ENCODE results near the gene GPS1.

The GPS1 gene

GRCh38 chr17:82042649-82043048 lies 9.0 kb upstream of the GPS1 start:
- Histone ChIP-seq H3K9me3 (ENCODE audit: control insufficient read depth, low read depth, low read length) (no peaks in the 10 kb centered on the region), H3K27me3 (ENCODE audit: control insufficient read depth, insufficient read depth, low read length) (no peaks in the 10 kb centered on the region), H3K27ac (ENCODE audit: low read length) (no peak overlapping the region), H3K4me3 (ENCODE audit: low read length) (no peak overlapping the region), H3K36me3 (ENCODE audit: control insufficient read depth, low read depth, low read length) (peaks cover 5% of the 10 kb centered on the region), H3K9ac (ENCODE audit: low read length) (no peak overlapping the region), H3K4me1 (ENCODE audit: control insufficient read depth, low read depth, low read length) (peaks cover 11% of the 10 kb centered on the region)

GRCh38 chr17:82043507-82043906 lies 8.2 kb upstream of the GPS1 start:
- no peak overlapping the region for H3K27ac ChIP-seq (ENCODE audit: low read length)
- peaks cover 7% of the 10 kb centered on the region for H3K4me1 ChIP-seq (ENCODE audit: control insufficient read depth, low read depth, low read length)
- no peaks in the 10 kb centered on the region for H3K27me3 ChIP-seq (ENCODE audit: control insufficient read depth, insufficient read depth, low read length)
- no peak overlapping the region for H3K4me3 ChIP-seq (ENCODE audit: low read length)
- no peak overlapping the region for H3K9ac ChIP-seq (ENCODE audit: low read length)
- peaks cover 5% of the 10 kb centered on the region for H3K36me3 ChIP-seq (ENCODE audit: control insufficient read depth, low read depth, low read length)
- H3K9me3 ChIP-seq (ENCODE audit: control insufficient read depth, low read depth, low read length): no peaks in the 10 kb centered on the region

- no peak overlapping the region for H3K4me3 ChIP-seq (ENCODE audit: low read length)
- peaks cover 7% of the 10 kb centered on the region for H3K4me1 ChIP-seq (ENCODE audit: control insufficient read depth, low read depth, low read length)
- peaks cover 5% of the 10 kb centered on the region for H3K36me3 ChIP-seq (ENCODE audit: control insufficient read depth, low read depth, low read length)
- H3K9ac ChIP-seq (ENCODE audit: low read length): no peak overlapping the region
- H3K27ac ChIP-seq (ENCODE audit: low read length): no peak overlapping the region
- H3K27me3 ChIP-seq (ENCODE audit: control insufficient read depth, insufficient read depth, low read length): no peaks in the 10 kb centered on the region
- H3K9me3 ChIP-seq (ENCODE audit: control insufficient read depth, low read depth, low read length): no peaks in the 10 kb centered on the region
Observed at GRCh38 chr17:82045936-82046484, 5.7 kb upstream of the GPS1 start.

- H3K4me1 ChIP-seq (ENCODE audit: control insufficient read depth, low read depth, low read length): peaks cover 7% of the 10 kb centered on the region
- no peak overlapping the region for H3K9ac ChIP-seq (ENCODE audit: low read length)
- H3K4me3 ChIP-seq (ENCODE audit: low read length): no peak overlapping the region
- H3K36me3 ChIP-seq (ENCODE audit: control insufficient read depth, low read depth, low read length): peaks cover 5% of the 10 kb centered on the region
- H3K27me3 ChIP-seq (ENCODE audit: control insufficient read depth, insufficient read depth, low read length): no peaks in the 10 kb centered on the region
- no peak overlapping the region for H3K27ac ChIP-seq (ENCODE audit: low read length)
- H3K9me3 ChIP-seq (ENCODE audit: control insufficient read depth, low read depth, low read length): no peaks in the 10 kb centered on the region
Observed at GRCh38 chr17:82046903-82047302, 4.8 kb upstream of the GPS1 start.

- Histone ChIP-seq H3K4me1 (ENCODE audit: control insufficient read depth, low read depth, low read length) (peaks cover 7% of the 10 kb centered on the region), H3K36me3 (ENCODE audit: control insufficient read depth, low read depth, low read length) (peaks cover 5% of the 10 kb centered on the region), H3K27me3 (ENCODE audit: control insufficient read depth, insufficient read depth, low read length) (no peaks in the 10 kb centered on the region)
Observed at GRCh38 chr17:82047379-82047778, 4.3 kb upstream of the GPS1 start.

GRCh38 chr17:82047914-82048570 lies 3.7 kb upstream of the GPS1 start:
- Histone ChIP-seq H3K4me3 (ENCODE audit: low read length) (no peak overlapping the region), H3K27ac (ENCODE audit: low read length) (no peak overlapping the region), H3K4me1 (ENCODE audit: control insufficient read depth, low read depth, low read length) (peaks cover 7% of the 10 kb centered on the region), H3K36me3 (ENCODE audit: control insufficient read depth, low read depth, low read length) (peaks cover 5% of the 10 kb centered on the region), H3K27me3 (ENCODE audit: control insufficient read depth, insufficient read depth, low read length) (no peaks in the 10 kb centered on the region), H3K9me3 (ENCODE audit: control insufficient read depth, low read depth, low read length) (no peaks in the 10 kb centered on the region), H3K9ac (ENCODE audit: low read length) (no peak overlapping the region)

More at GRCh38 chr17:82047379-82047778, 4.3 kb upstream of the GPS1 start:
- Histone ChIP-seq H3K9me3 (ENCODE audit: control insufficient read depth, low read depth, low read length) (no peaks in the 10 kb centered on the region), H3K27ac (ENCODE audit: low read length) (no peak overlapping the region), H3K4me3 (ENCODE audit: low read length) (no peak overlapping the region), H3K9ac (ENCODE audit: low read length) (no peak overlapping the region)

GRCh38 chr17:82048571-82048971 lies 3.1 kb upstream of the GPS1 start:
- no peaks in the 10 kb centered on the region for H3K9me3 ChIP-seq (ENCODE audit: control insufficient read depth, low read depth, low read length)
- H3K36me3 ChIP-seq (ENCODE audit: control insufficient read depth, low read depth, low read length): peaks cover 8% of the 10 kb centered on the region
- no peaks in the 10 kb centered on the region for H3K27me3 ChIP-seq (ENCODE audit: control insufficient read depth, insufficient read depth, low read length)
- no peak overlapping the region for H3K27ac ChIP-seq (ENCODE audit: low read length)
- no peak overlapping the region for H3K9ac ChIP-seq (ENCODE audit: low read length)
- peaks cover 4% of the 10 kb centered on the region for H3K4me1 ChIP-seq (ENCODE audit: control insufficient read depth, low read depth, low read length)
- no peak overlapping the region for H3K4me3 ChIP-seq (ENCODE audit: low read length)

- no peak overlapping the region for H3K4me3 ChIP-seq (ENCODE audit: low read length)
- no peaks in the 10 kb centered on the region for H3K9me3 ChIP-seq (ENCODE audit: control insufficient read depth, low read depth, low read length)
- H3K36me3 ChIP-seq (ENCODE audit: control insufficient read depth, low read depth, low read length): peaks cover 12% of the 10 kb centered on the region
- no peak overlapping the region for H3K27ac ChIP-seq (ENCODE audit: low read length)
- no peaks in the 10 kb centered on the region for H3K27me3 ChIP-seq (ENCODE audit: control insufficient read depth, insufficient read depth, low read length)
- no peaks in the 10 kb centered on the region for H3K4me1 ChIP-seq (ENCODE audit: control insufficient read depth, low read depth, low read length)
- H3K9ac ChIP-seq (ENCODE audit: low read length): no peak overlapping the region
Observed at GRCh38 chr17:82049106-82049505, 2.6 kb upstream of the GPS1 start.

- no peak overlapping the region for H3K27ac ChIP-seq (ENCODE audit: low read length)
- no peak overlapping the region for H3K4me3 ChIP-seq (ENCODE audit: low read length)
- peaks cover 13% of the 10 kb centered on the region for H3K36me3 ChIP-seq (ENCODE audit: control insufficient read depth, low read depth, low read length)
- H3K27me3 ChIP-seq (ENCODE audit: control insufficient read depth, insufficient read depth, low read length): no peaks in the 10 kb centered on the region
- no peaks in the 10 kb centered on the region for H3K4me1 ChIP-seq (ENCODE audit: control insufficient read depth, low read depth, low read length)
- no peak overlapping the region for H3K9ac ChIP-seq (ENCODE audit: low read length)
- H3K9me3 ChIP-seq (ENCODE audit: control insufficient read depth, low read depth, low read length): no peaks in the 10 kb centered on the region
Observed at GRCh38 chr17:82049521-82049971, 2.2 kb upstream of the GPS1 start.

- Histone ChIP-seq H3K4me1 (ENCODE audit: control insufficient read depth, low read depth, low read length) (no peaks in the 10 kb centered on the region), H3K27me3 (ENCODE audit: control insufficient read depth, insufficient read depth, low read length) (no peaks in the 10 kb centered on the region), H3K36me3 (ENCODE audit: control insufficient read depth, low read depth, low read length) (peaks cover 20% of the 10 kb centered on the region), H3K9me3 (ENCODE audit: control insufficient read depth, low read depth, low read length) (no peaks in the 10 kb centered on the region), H3K4me3 (ENCODE audit: low read length) (peak overlapping the region; percentile 52), H3K9ac (ENCODE audit: low read length) (no peak overlapping the region), H3K27ac (ENCODE audit: low read length) (no peak overlapping the region)
Observed at GRCh38 chr17:82050152-82050760, 1.4 kb upstream of the GPS1 start.

- H3K27me3 ChIP-seq (ENCODE audit: control insufficient read depth, insufficient read depth, low read length): no peaks in the 10 kb centered on the region
- H3K4me3 ChIP-seq (ENCODE audit: low read length): peak overlapping the region; percentile 52
- H3K9ac ChIP-seq (ENCODE audit: low read length): no peak overlapping the region
- H3K27ac ChIP-seq (ENCODE audit: low read length): no peak overlapping the region
- H3K36me3 ChIP-seq (ENCODE audit: control insufficient read depth, low read depth, low read length): peaks cover 25% of the 10 kb centered on the region
- H3K9me3 ChIP-seq (ENCODE audit: control insufficient read depth, low read depth, low read length): no peaks in the 10 kb centered on the region
- H3K4me1 ChIP-seq (ENCODE audit: control insufficient read depth, low read depth, low read length): no peaks in the 10 kb centered on the region
Observed at GRCh38 chr17:82050761-82051641, 697 bp upstream of the GPS1 start.

Measured in iPS-18a (cell line).